Vagina (tissue), 2 donors: ENCODE results near the gene SGIP1.

Experiments used
- CTCF ChIP-seq, 3 experiments: fragments of 450-650 bp in 2 of 3; fragments of 200-600 bp in 1 of 3; sonication (generic) in 1 of 3; IDR thresholded peaks; one replicate each; pipeline ENCODE4 v1.5.1; 2017 to 2019; ENCODE audit warnings: antibody characterized with exemption in 3 of 3, mild to moderate bottlenecking in 2 of 3, moderate library complexity in 2 of 3
- POLR2A ChIP-seq, 2 donors: fragments of 450-650 bp; IDR thresholded peaks; one replicate each; pipeline ENCODE4 v1.6.1; 2017; ENCODE audit warnings: antibody characterized with exemption in 2 of 2, mild to moderate bottlenecking in 2 of 2, moderate library complexity in 2 of 2

- no peak for TF ChIP-seq CTCF (IDR thresholded peaks at IDR 0.05)
- TF ChIP-seq POLR2A (IDR thresholded peaks at IDR 0.05), result no peak
These were observed 43.9 kb upstream of the SGIP1 start for GRCh38 chr1:66489972-66490601.
